Measurements from ENCODE around the gene ADAM23. TPM values are rescaled to one million over a fixed set of nuclear protein-coding genes. Genes with fewer than 3 reads are reported as not detected.

ADAM23 gene
- total and polyA plus RNA-seq, 2 experiments from 2014 or later, result 11.3 to 13.1 TPM

DNA sequence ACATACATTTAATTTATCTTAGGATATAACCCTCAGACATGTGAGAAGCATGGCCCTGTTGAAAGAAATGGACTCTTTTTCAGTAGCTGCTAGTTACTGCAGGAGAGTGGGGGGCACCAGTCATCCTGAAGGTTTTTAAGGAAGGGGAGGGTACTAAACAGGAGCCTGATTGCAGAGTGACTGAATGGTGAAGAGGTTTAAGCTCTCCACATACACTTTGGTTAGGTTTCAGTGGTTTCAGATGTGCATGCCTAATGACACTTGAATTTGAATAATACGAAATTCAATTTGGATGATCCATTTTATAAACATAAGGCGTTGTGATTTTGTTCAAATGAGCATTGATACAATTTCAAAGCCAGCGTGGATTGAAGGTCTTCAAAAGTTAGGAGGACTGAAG is 188.0 kb downstream of the ADAM23 start:
- Histone ChIP-seq H3K4me1 (ENCODE audit: low read depth) (no peaks in the 10 kb centered on the region), H3K4me3 (no peak overlapping the region), H3K27ac (no peak overlapping the region), H3K9me3 (ENCODE audit: low read depth) (no peaks in the 10 kb centered on the region), H3K27me3 (no peaks in the 10 kb centered on the region), H3K36me3 (no peaks in the 10 kb centered on the region)
- TF ChIP-seq, protein P1, sequence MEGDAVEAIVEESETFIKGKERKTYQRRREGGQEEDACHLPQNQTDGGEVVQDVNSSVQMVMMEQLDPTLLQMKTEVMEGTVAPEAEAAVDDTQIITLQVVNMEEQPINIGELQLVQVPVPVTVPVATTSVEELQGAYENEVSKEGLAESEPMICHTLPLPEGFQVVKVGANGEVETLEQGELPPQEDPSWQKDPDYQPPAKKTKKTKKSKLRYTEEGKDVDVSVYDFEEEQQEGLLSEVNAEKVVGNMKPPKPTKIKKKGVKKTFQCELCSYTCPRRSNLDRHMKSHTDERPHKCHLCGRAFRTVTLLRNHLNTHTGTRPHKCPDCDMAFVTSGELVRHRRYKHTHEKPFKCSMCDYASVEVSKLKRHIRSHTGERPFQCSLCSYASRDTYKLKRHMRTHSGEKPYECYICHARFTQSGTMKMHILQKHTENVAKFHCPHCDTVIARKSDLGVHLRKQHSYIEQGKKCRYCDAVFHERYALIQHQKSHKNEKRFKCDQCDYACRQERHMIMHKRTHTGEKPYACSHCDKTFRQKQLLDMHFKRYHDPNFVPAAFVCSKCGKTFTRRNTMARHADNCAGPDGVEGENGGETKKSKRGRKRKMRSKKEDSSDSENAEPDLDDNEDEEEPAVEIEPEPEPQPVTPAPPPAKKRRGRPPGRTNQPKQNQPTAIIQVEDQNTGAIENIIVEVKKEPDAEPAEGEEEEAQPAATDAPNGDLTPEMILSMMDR (IDR thresholded peaks at IDR 0.05; ENCODE audit: low read depth, low read length), result no peak
- no peak for DNase-seq (ENCODE audit: low read depth in 1 of 2, low spot score in 1 of 2)

DNA sequence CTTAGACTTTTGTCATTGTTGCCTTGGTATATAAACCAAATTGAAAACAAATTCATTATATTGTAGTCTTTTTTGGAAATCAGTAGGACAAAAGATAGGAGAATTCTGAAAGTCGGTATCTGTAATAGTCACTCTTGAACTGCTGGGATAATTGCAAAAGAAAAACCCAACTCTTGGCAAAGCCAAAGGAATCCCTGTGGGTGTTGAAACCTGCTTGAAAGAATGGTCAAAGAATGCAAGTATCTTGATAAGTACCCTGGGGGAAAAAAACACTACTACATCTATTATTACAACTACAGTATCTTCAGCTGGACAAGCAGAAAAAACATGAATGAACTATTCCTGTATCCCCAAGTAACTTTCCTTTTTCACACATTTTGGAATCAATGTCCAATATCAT is 191.7 kb downstream of the ADAM23 start:
- Histone ChIP-seq H3K4me1 (ENCODE audit: low read depth) (no peaks in the 10 kb centered on the region), H3K36me3 (no peaks in the 10 kb centered on the region), H3K4me3 (no peak overlapping the region), H3K27me3 (peaks cover 24% of the 10 kb centered on the region), H3K27ac (no peak overlapping the region), H3K9me3 (ENCODE audit: low read depth) (no peaks in the 10 kb centered on the region)
- DNase-seq (ENCODE audit: low read depth in 1 of 2, low spot score in 1 of 2), result peak in 1 of 2 donors; percentile 8
- TF ChIP-seq, protein P1 (IDR thresholded peaks at IDR 0.05; ENCODE audit: low read depth, low read length), result no peak

DNA sequence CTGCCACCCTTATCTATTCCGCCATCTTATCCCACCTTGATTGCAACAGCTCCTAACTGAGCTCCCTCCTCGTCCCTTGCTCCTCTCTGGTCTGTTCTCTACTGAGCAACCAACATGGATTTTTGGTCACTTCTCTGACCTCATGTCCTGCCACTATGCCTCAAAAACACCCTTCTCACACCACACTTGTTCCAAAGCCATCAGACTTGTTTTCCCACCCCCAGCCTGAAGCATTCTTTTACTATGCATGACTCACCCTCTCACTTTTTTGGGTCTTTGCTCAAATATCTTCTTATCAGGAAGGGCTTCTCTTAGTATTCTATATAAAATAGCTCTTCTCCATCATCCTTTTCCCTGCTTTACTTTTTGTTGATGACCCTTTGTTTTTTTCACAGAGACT is 196.3 kb downstream of the ADAM23 start:
- Histone ChIP-seq H3K36me3 (no peaks in the 10 kb centered on the region), H3K9me3 (ENCODE audit: low read depth) (no peaks in the 10 kb centered on the region), H3K27ac (no peak overlapping the region), H3K27me3 (peaks cover 62% of the 10 kb centered on the region), H3K4me1 (ENCODE audit: low read depth) (no peaks in the 10 kb centered on the region), H3K4me3 (no peak overlapping the region)
- TF ChIP-seq, protein P1 (IDR thresholded peaks at IDR 0.05; ENCODE audit: low read depth, low read length), result no peak
- DNase-seq (ENCODE audit: low read depth in 1 of 2, low spot score in 1 of 2), result no peak

- Histone ChIP-seq H3K27ac (no peak overlapping the region), H3K9me3 (ENCODE audit: low read depth) (no peaks in the 10 kb centered on the region), H3K36me3 (no peaks in the 10 kb centered on the region), H3K4me1 (ENCODE audit: low read depth) (no peaks in the 10 kb centered on the region), H3K27me3 (peaks cover 66% of the 10 kb centered on the region), H3K4me3 (no peak overlapping the region)
- TF ChIP-seq, protein P1 (IDR thresholded peaks at IDR 0.05; ENCODE audit: low read depth, low read length), result no peak
- DNase-seq (ENCODE audit: low read depth in 1 of 2, low spot score in 1 of 2), result no peak
These were observed 197.9 kb downstream of the ADAM23 start for GRCh38 chr2:206641226-206641625.

- DNase-seq (ENCODE audit: low read depth in 1 of 2, low spot score in 1 of 2), result peak; percentile 73 to 87
- no peak within 1 kb of the TSS for H3K27ac ChIP-seq
- H3K4me3 ChIP-seq, result peak within 1 kb of the TSS; percentile 18
- TF ChIP-seq, protein P1 (IDR thresholded peaks at IDR 0.05; ENCODE audit: low read depth, low read length), result no peak
- no peaks in the 10 kb centered on the region for H3K9me3 ChIP-seq (ENCODE audit: low read depth)
- H3K27me3 ChIP-seq, result peaks cover 65% of the 10 kb centered on the region
- no peaks in the 10 kb centered on the region for H3K36me3 ChIP-seq
- no peaks in the 10 kb centered on the region for H3K4me1 ChIP-seq (ENCODE audit: low read depth)
These were observed 199.0 kb downstream of the ADAM23 start, which contains the start of gene FAM237A for GRCh38 chr2:206642075-206643025. FAM237A (plus strand) TSS chr2:206642487; CDS start chr2:206644237, 1,750 bp downstream.
